Cardiac fibroblast (primary cell): Measurements from ENCODE around the gene DIPK1B.
A peak's percentile ranks its signal among the peaks of the same experiment; 100 is the strongest.
"Not testable (repeated sequence)": the region's sequence is repeated elsewhere in the genome, so short reads cannot be mapped to it uniquely, and the experiment has no call there.

Experiments used
- DNase-seq, 2 donors: peaks; one replicate each; pipeline versions ENCODE4 v3.0.0 to v3.0.0-alpha.2; 2010; ENCODE audit warnings: low read depth in 2 of 2
- H3K4me3 ChIP-seq, 2 donors: replicated peaks in 1 of 2; 1 replicate in 1 of 2; 2 replicates in 1 of 2; pipeline ENCODE4 v1.5.1; 2011; ENCODE audit warnings: low read depth in 2 of 2, low read length in 2 of 2, mild to moderate bottlenecking in 2 of 2, moderate library complexity in 1 of 2
- CTCF ChIP-seq: IDR thresholded peaks from one replicate; pipeline ENCODE4 v1.5.1; 2011; ENCODE audit warnings: low read depth, mild to moderate bottlenecking, low read length, inconsistent platforms

Gene DIPK1B

GRCh38 chr9:136762221-136762691 is 49.9 kb downstream of the DIPK1B start:
- TF ChIP-seq CTCF: no peak
- no peak for DNase-seq

GRCh38 chr9:136762915-136763648 is 50.7 kb downstream of the DIPK1B start:
- DNase-seq: peak in 1 of 2 donors; percentile 33
- no peak overlapping the region for H3K4me3 ChIP-seq
- no peak for TF ChIP-seq CTCF

More at GRCh38 chr9:136762221-136762691, 49.9 kb downstream of the DIPK1B start:
- no peak overlapping the region for H3K4me3 ChIP-seq

GRCh38 chr9:136763649-136764035 is 51.3 kb downstream of the DIPK1B start:
- TF ChIP-seq CTCF: no peak
- no peak for DNase-seq
- no peak overlapping the region for H3K4me3 ChIP-seq

GRCh38 chr9:136764301-136764891 is 52.0 kb downstream of the DIPK1B start, which contains the start of gene LCN15:
LCN15 (minus strand) TSS chr9:136764518; CDS start chr9:136764488, 30 bp downstream.
- DNase-seq: no peak
- no peak for TF ChIP-seq CTCF
- no peak within 1 kb of the TSS for H3K4me3 ChIP-seq

- DNase-seq: no peak
- TF ChIP-seq CTCF: no peak
Measured at GRCh38 chr9:136765041-136765440, 52.7 kb downstream of the DIPK1B start.

GRCh38 chr9:136765745-136766409 is 53.5 kb downstream of the DIPK1B start:
- not testable (repeated sequence) for H3K4me3 ChIP-seq, DNase-seq

More at GRCh38 chr9:136765041-136765440, 52.7 kb downstream of the DIPK1B start:
- H3K4me3 ChIP-seq: no peak overlapping the region

GRCh38 chr9:136766410-136767120 is 54.2 kb downstream of the DIPK1B start:
- peak; percentile 12 for TF ChIP-seq CTCF
- peak; percentile 55 to 70 for DNase-seq
- H3K4me3 ChIP-seq: not testable (repeated sequence)
